Neuronal stem cell (in vitro differentiated cells): ENCODE results near the gene NOP10.

Source experiments
- DNase-seq: peaks from one replicate; pipeline ENCODE4 v3.0.0-alpha.2; 2013; ENCODE audit warnings: low spot score
- H2AFZ ChIP-seq: one replicate; pipeline ENCODE4 v1.6.1; 2013; ENCODE audit warnings: mild to moderate bottlenecking, low read length, inconsistent platforms
- H2AK5ac ChIP-seq: 2 replicates; pipeline ENCODE4 v1.6.1; 2013; ENCODE audit warnings: low read depth, mild to moderate bottlenecking, inconsistent platforms, low read length, moderate library complexity, mixed read lengths
- H2BK120ac ChIP-seq: 2 replicates; pipeline ENCODE4 v1.6.1; 2013; ENCODE audit warnings: low read depth, mild to moderate bottlenecking, inconsistent platforms, low read length, moderate library complexity, mixed read lengths
- H2BK12ac ChIP-seq: one replicate; pipeline ENCODE4 v1.6.1; 2013; ENCODE audit warnings: low read length, inconsistent platforms
- H2BK15ac ChIP-seq: 2 replicates; pipeline ENCODE4 v1.6.1; 2013; ENCODE audit warnings: mild to moderate bottlenecking, low read length, inconsistent platforms, mixed read lengths
- H2BK5ac ChIP-seq: one replicate; pipeline ENCODE4 v1.6.1; 2013; ENCODE audit warnings: inconsistent platforms, mild to moderate bottlenecking, low read length, moderate library complexity
- H3K14ac ChIP-seq: one replicate; pipeline ENCODE4 v1.6.1; 2013; ENCODE audit warnings: low read length, inconsistent platforms
- H3K18ac ChIP-seq: 2 replicates; pipeline ENCODE4 v1.6.1; 2013; ENCODE audit warnings: low read length, inconsistent platforms
- H3K23ac ChIP-seq: 2 replicates; pipeline ENCODE4 v1.6.1; 2013; ENCODE audit warnings: low read depth, mild to moderate bottlenecking, mixed read lengths, low read length, inconsistent platforms; ENCODE audit not compliant: poor library complexity
- H3K27ac ChIP-seq: replicated peaks from 3 replicates; pipeline ENCODE4 v1.5.1; 2013; ENCODE audit warnings: low read length, inconsistent platforms
- H3K27me3 ChIP-seq, 3 experiments: 2 replicates each; pipeline ENCODE4 v1.6.1; 2013; ENCODE audit warnings: low read length in 3 of 3, mild to moderate bottlenecking in 2 of 3, inconsistent platforms in 1 of 3, low read depth in 1 of 3, mixed read lengths in 1 of 3, moderate library complexity in 1 of 3; ENCODE audit not compliant: control insufficient read depth in 3 of 3, insufficient read depth in 3 of 3
- H3K36me3 ChIP-seq, 2 donors: replicated peaks in 1 of 2; 2 replicates each; pipeline ENCODE4 v1.6.1; 2013; ENCODE audit warnings: low read length in 2 of 2; ENCODE audit not compliant: control insufficient read depth in 2 of 2, insufficient read depth in 2 of 2
- H3K4ac ChIP-seq: 2 replicates; pipeline ENCODE4 v1.6.1; 2013; ENCODE audit warnings: inconsistent platforms, mild to moderate bottlenecking, low read length, moderate library complexity
- H3K4me1 ChIP-seq, 2 donors: 1 replicate in 1 of 2; 2 replicates in 1 of 2; pipeline ENCODE4 v1.6.1; 2013; ENCODE audit warnings: low read length in 2 of 2, low read depth in 1 of 2; ENCODE audit not compliant: control insufficient read depth in 2 of 2, insufficient read depth in 1 of 2
- H3K4me2 ChIP-seq: one replicate; pipeline ENCODE4 v1.6.1; 2013; ENCODE audit warnings: mild to moderate bottlenecking, low read length, inconsistent platforms; ENCODE audit not compliant: insufficient read depth, poor library complexity, severe bottlenecking
- H3K4me3 ChIP-seq, 2 donors: 2 replicates each; pipeline ENCODE4 v1.5.1; 2013; ENCODE audit warnings: low read length in 2 of 2, mild to moderate bottlenecking in 2 of 2, inconsistent platforms in 1 of 2, moderate library complexity in 1 of 2
- H3K79me1 ChIP-seq: one replicate; pipeline ENCODE4 v1.6.1; 2013; ENCODE audit warnings: low read depth, mild to moderate bottlenecking, inconsistent platforms, low read length, moderate library complexity
- H3K9ac ChIP-seq: one replicate; pipeline ENCODE4 v1.6.1; 2013; ENCODE audit warnings: mild to moderate bottlenecking, low read depth, low read length, inconsistent platforms; ENCODE audit not compliant: poor library complexity
- H3K9me3 ChIP-seq, 2 donors: replicated peaks in 1 of 2; 2 replicates each; pipeline versions ENCODE3 to v1.6.1; 2013; ENCODE audit warnings: low read length in 2 of 2, mild to moderate bottlenecking in 2 of 2, inconsistent platforms in 1 of 2, low read depth in 1 of 2, mixed read lengths in 1 of 2, moderate library complexity in 1 of 2; ENCODE audit not compliant: control insufficient read depth in 2 of 2, insufficient read depth in 1 of 2
- H4K8ac ChIP-seq: one replicate; pipeline ENCODE4 v1.6.1; 2013; ENCODE audit warnings: low read depth, mild to moderate bottlenecking, inconsistent platforms, low read length, moderate library complexity
- H4K91ac ChIP-seq: one replicate; pipeline ENCODE4 v1.6.1; 2013; ENCODE audit warnings: low read length, low read depth, mild to moderate bottlenecking, inconsistent platforms; ENCODE audit not compliant: poor library complexity
- WGBS, 2 donors: extraction: QIAGEN DNeasy Blood & Tissue Kit; methylation state at CpG; one replicate each; pipeline ENCODE4 v1.1.7; 2013; ENCODE audit warnings: missing lambda C conversion rate in 2 of 2, mixed read lengths in 1 of 2; ENCODE audit not compliant: insufficient read length in 2 of 2, insufficient replicate concordance in 1 of 2; ENCODE audit errors: extremely low coverage in 2 of 2; 5-methylcytosine and 5-hydroxymethylcytosine counted together

Gene NOP10

DNA sequence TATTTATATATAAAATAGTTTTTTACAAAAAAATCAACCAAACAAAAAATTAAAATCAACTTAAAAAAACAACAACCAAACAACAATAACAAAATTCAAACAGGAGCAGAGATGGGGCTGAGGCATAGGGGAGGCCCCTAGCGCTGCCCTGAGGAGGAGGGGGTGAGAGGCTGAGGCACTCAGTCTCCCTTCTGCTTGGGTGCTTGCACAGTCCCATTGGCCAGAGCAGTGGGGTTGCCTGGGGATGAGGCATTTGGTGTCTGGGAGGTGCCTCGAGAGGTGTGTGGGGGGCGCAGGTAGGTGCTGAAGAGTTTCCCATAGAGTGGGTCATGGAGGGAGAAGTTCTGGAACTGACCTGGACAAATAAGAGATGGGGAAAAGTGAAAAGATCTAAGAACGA lies 16.0 kb upstream of the NOP10 start:
- Histone ChIP-seq H3K4me1 (no peaks in the 10 kb centered on the region), H2BK12ac (no peak overlapping the region), H3K4ac (no peak overlapping the region), H3K27ac (no peak overlapping the region), H3K14ac (no peak overlapping the region), H3K4me2 (no peak overlapping the region), H3K9ac (no peak overlapping the region), H3K4me3 (no peak overlapping the region), H3K18ac (no peak overlapping the region), H2AK5ac (no peak overlapping the region), H3K23ac (no peak overlapping the region), H2BK5ac (no peak overlapping the region), H4K8ac (no peak overlapping the region), H2AFZ (no peak overlapping the region), H3K27me3 (no peaks in the 10 kb centered on the region), H2BK15ac (no peak overlapping the region), H3K79me1 (no peaks in the 10 kb centered on the region), H3K9me3 (no peaks in the 10 kb centered on the region), H3K36me3 (peaks cover 48 to 75% of the 10 kb centered on the region in 2 donors), H2BK120ac (no peak overlapping the region), H4K91ac (no peak overlapping the region)
- WGBS, 2 donors, result no CpG with 5 or more reads among the region's 4 CpGs
- DNase-seq, result no peak

DNA sequence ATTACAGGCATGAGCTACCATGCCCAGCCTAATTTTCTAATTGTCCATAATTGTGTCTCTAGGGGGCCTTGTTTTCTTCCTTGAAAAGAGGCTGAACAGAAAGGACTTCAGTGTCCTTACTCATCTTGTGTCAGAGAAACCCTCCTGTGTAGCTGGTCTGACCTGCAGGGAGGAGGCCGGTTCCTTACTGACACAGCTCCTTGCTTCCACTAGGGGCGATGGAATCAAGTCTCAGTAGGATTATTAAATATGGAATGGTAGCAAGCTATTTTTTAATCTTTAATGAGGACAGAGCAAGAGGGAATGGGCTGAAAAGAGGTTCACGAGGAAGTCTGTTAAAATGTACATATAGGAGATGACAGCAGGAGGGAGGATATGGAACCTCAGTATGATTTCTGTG lies 15.4 kb upstream of the NOP10 start:
- H3K4me3 ChIP-seq, result no peak overlapping the region
- no peak overlapping the region for H2BK12ac ChIP-seq
- no peak overlapping the region for H3K9ac ChIP-seq
- H3K14ac ChIP-seq, result no peak overlapping the region
- no CpG with 5 or more reads among the region's 3 CpGs for WGBS, 2 donors
- no peak overlapping the region for H2BK120ac ChIP-seq
- H3K4me2 ChIP-seq, result no peak overlapping the region
- no peak overlapping the region for H3K27ac ChIP-seq
- no peaks in the 10 kb centered on the region for H3K27me3 ChIP-seq
- no peak overlapping the region for H4K91ac ChIP-seq
- H2BK15ac ChIP-seq, result no peak overlapping the region
- H3K9me3 ChIP-seq, result no peaks in the 10 kb centered on the region
- H2AFZ ChIP-seq, result no peak overlapping the region
- H3K23ac ChIP-seq, result no peak overlapping the region
- no peak overlapping the region for H4K8ac ChIP-seq
- H3K4me1 ChIP-seq, result no peaks in the 10 kb centered on the region
- no peak overlapping the region for H2BK5ac ChIP-seq
- no peak overlapping the region for H3K4ac ChIP-seq
- H2AK5ac ChIP-seq, result no peak overlapping the region
- H3K79me1 ChIP-seq, result no peaks in the 10 kb centered on the region
- peaks cover 46 to 69% of the 10 kb centered on the region in 2 donors for H3K36me3 ChIP-seq
- no peak for DNase-seq
- H3K18ac ChIP-seq, result no peak overlapping the region

- H3K4me1 ChIP-seq, result no peaks in the 10 kb centered on the region
- H3K23ac ChIP-seq, result no peak overlapping the region
- H3K36me3 ChIP-seq, result peaks cover 40 to 63% of the 10 kb centered on the region in 2 donors
- no peak for DNase-seq
- H2BK12ac ChIP-seq, result no peak overlapping the region
- no peak overlapping the region for H3K18ac ChIP-seq
- H2BK120ac ChIP-seq, result no peak overlapping the region
- no peaks in the 10 kb centered on the region for H3K9me3 ChIP-seq
- no peak overlapping the region for H2BK5ac ChIP-seq
- H4K8ac ChIP-seq, result no peak overlapping the region
- no peak overlapping the region for H3K9ac ChIP-seq
- no peak overlapping the region for H2BK15ac ChIP-seq
- H2AK5ac ChIP-seq, result no peak overlapping the region
- no peak overlapping the region for H4K91ac ChIP-seq
- no peak overlapping the region for H3K4me2 ChIP-seq
- no peak overlapping the region for H3K14ac ChIP-seq
- H3K4me3 ChIP-seq, result no peak overlapping the region
- H3K27me3 ChIP-seq, result no peaks in the 10 kb centered on the region
- no peak overlapping the region for H2AFZ ChIP-seq
- no peak overlapping the region for H3K4ac ChIP-seq
- no peaks in the 10 kb centered on the region for H3K79me1 ChIP-seq
- H3K27ac ChIP-seq, result no peak overlapping the region
- WGBS, 2 donors, result no CpG with 5 or more reads among the region's 1 CpG
Observed at GRCh38 chr15:34357653-34358052, 14.7 kb upstream of the NOP10 start.

DNA sequence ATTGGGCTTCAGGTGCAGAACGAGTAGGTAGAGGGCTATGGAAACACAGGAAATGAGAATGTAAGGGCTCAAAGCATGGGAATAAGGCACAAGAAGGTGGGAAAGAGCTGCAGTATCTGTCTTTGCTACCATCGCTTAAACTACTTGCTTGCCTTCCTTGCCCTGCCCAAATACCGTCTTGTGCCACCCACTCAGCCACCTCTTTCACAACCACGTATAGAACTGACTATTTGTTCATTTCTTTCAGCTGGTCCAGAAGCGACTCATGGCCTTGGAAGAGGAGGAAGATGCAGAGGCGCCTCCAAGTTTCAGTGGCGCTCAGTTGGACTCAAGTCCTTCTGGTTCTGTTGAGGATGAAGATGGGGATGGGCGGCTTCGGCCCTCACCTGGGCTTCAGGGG lies 12.3 kb upstream of the NOP10 start:
- Histone ChIP-seq H2AFZ (no peak overlapping the region), H2BK5ac (no peak overlapping the region), H3K18ac (no peak overlapping the region), H3K4ac (no peak overlapping the region), H3K27ac (no peak overlapping the region), H4K8ac (no peak overlapping the region), H3K9me3 (no peaks in the 10 kb centered on the region), H3K14ac (no peak overlapping the region), H4K91ac (no peak overlapping the region), H3K4me1 (no peaks in the 10 kb centered on the region), H2BK15ac (no peak overlapping the region), H3K4me3 (no peak overlapping the region), H2AK5ac (no peak overlapping the region), H3K36me3 (peaks cover 34 to 43% of the 10 kb centered on the region in 2 donors), H3K4me2 (no peak overlapping the region), H2BK12ac (no peak overlapping the region), H3K79me1 (no peaks in the 10 kb centered on the region), H2BK120ac (no peak overlapping the region), H3K23ac (no peak overlapping the region), H3K9ac (no peak overlapping the region), H3K27me3 (no peaks in the 10 kb centered on the region)
- no CpG with 5 or more reads among the region's 9 CpGs for WGBS, 2 donors
- DNase-seq, result no peak
